H1 (cell line): ENCODE measurements around the gene AASDHPPT. TPM values are rescaled to one million over a fixed set of nuclear protein-coding genes. Genes with fewer than 3 reads are reported as not detected.

ENCODE experiments used
- CTCF ChIA-PET: fragments of 300-600 bp; sonication (Branson Sonifier 250); formaldehyde crosslinking; loops from one replicate; lab custom pipeline; 2021; ENCODE audit not compliant: partially characterized antibody; lab: Charles Lee
- POLR2A ChIA-PET: fragments of 300-600 bp; sonication (Branson Sonifier 250); formaldehyde crosslinking; loops from one replicate; lab custom pipeline; 2021; ENCODE audit warnings: inconsistent platforms; ENCODE audit not compliant: partially characterized antibody; lab: Charles Lee
- DNase-seq, 2 experiments: peaks; one replicate each; pipeline versions ENCODE4 v3.0.0 to v3.0.0-alpha.2; 2010 to 2022; ENCODE audit warnings: low spot score in 2 of 2, low read depth in 1 of 2, mixed read lengths in 1 of 2
- FAIRE-seq: peaks from 2 replicates; lab custom pipeline; 2011; peaks lifted over from hg19 to GRCh38; lab: Jason Lieb, UNC
- H2AFZ ChIP-seq: 2 replicates; pipeline ENCODE4 v1.8.1; 2012; ENCODE audit warnings: low read length, inconsistent platforms
- H2AK5ac ChIP-seq: 2 replicates; pipeline ENCODE4 v1.6.1; 2013; ENCODE audit warnings: low read depth, low read length
- H2BK120ac ChIP-seq: replicated peaks from 2 replicates; pipeline ENCODE3; 2013; ENCODE audit warnings: low read depth, low read length, inconsistent platforms
- H2BK12ac ChIP-seq: 2 replicates; pipeline ENCODE4 v1.6.1; 2013; ENCODE audit warnings: low read depth, low read length
- H2BK15ac ChIP-seq: 2 replicates; pipeline ENCODE4 v1.6.1; 2013; ENCODE audit warnings: low read length
- H2BK20ac ChIP-seq: 2 replicates; pipeline ENCODE4 v1.6.1; 2013; ENCODE audit warnings: low read length
- H2BK5ac ChIP-seq: 2 replicates; pipeline ENCODE4 v1.6.1; 2013; ENCODE audit warnings: low read depth, low read length
- H3K14ac ChIP-seq: 2 replicates; pipeline ENCODE4 v1.6.1; 2013; ENCODE audit warnings: inconsistent platforms; ENCODE audit not compliant: insufficient read length
- H3K18ac ChIP-seq: 2 replicates; pipeline ENCODE4 v1.6.1; 2013; ENCODE audit warnings: low read length; ENCODE audit errors: extremely low read depth
- H3K23ac ChIP-seq: 2 replicates; pipeline ENCODE4 v1.6.1; 2013; ENCODE audit warnings: inconsistent platforms; ENCODE audit not compliant: insufficient read length
- H3K23me2 ChIP-seq: 2 replicates; pipeline ENCODE4 v1.6.1; 2013; ENCODE audit warnings: low read depth, low read length
- H3K27ac ChIP-seq: 2 replicates; pipeline ENCODE4 v1.6.1; 2011; ENCODE audit warnings: low read depth, low read length, inconsistent platforms
- H3K27me3 ChIP-seq, 4 experiments: replicated peaks in 1 of 4; 1 replicate in 1 of 4; 2 replicates in 3 of 4; pipeline versions ENCODE4 v1.6.1 to v1.8.1; 2011 to 2013; ENCODE audit warnings: low read length in 3 of 4, mild to moderate bottlenecking in 3 of 4, inconsistent platforms in 2 of 4, mixed read lengths in 2 of 4, moderate library complexity in 1 of 4; ENCODE audit not compliant: control insufficient read depth in 3 of 4, insufficient read depth in 3 of 4; ENCODE audit errors: extremely low read depth in 1 of 4
- H3K36me3 ChIP-seq, 4 experiments: 2 replicates each; pipeline versions ENCODE4 v1.6.1 to v1.8.1; 2011 to 2013; ENCODE audit warnings: mild to moderate bottlenecking in 4 of 4, low read length in 3 of 4, moderate library complexity in 2 of 4, control low read depth in 1 of 4, inconsistent platforms in 1 of 4; ENCODE audit not compliant: insufficient read depth in 4 of 4, control insufficient read depth in 2 of 4
- H3K4ac ChIP-seq: replicated peaks from 2 replicates; pipeline ENCODE3; 2013; ENCODE audit warnings: low read length, low read depth, mixed read lengths, inconsistent platforms; ENCODE audit not compliant: insufficient read length
- H3K4me1 ChIP-seq, 4 experiments: replicated peaks in 1 of 4; 1 replicate in 1 of 4; 2 replicates in 3 of 4; pipeline versions ENCODE4 v1.6.1 to v1.8.1; 2011 to 2013; ENCODE audit warnings: low read length in 3 of 4, inconsistent platforms in 2 of 4, mixed read lengths in 1 of 4; ENCODE audit not compliant: insufficient read depth in 4 of 4, control insufficient read depth in 3 of 4
- H3K4me2 ChIP-seq, 2 experiments: 2 replicates each; pipeline versions ENCODE4 v1.6.1 to v1.8.1; 2011 to 2013; ENCODE audit warnings: low read depth in 2 of 2, low read length in 2 of 2, control low read depth in 1 of 2, inconsistent platforms in 1 of 2, mild to moderate bottlenecking in 1 of 2; ENCODE audit not compliant: insufficient read depth in 1 of 2
- H3K4me3 ChIP-seq, 4 experiments: fragments of 200-600, 300-600 bp in 1 of 4; sonication (generic), shearing (Covaris generic), sonication (Bioruptor Twin) in 1 of 4; 2 replicates each; pipeline versions ENCODE4 v1.5.1 to v1.8.1; 2011 to 2016; ENCODE audit warnings: low read length in 4 of 4, low read depth in 3 of 4, control low read depth in 2 of 4, inconsistent platforms in 2 of 4, mild to moderate bottlenecking in 2 of 4, mixed read lengths in 1 of 4, moderate library complexity in 1 of 4; ENCODE audit not compliant: insufficient read depth in 2 of 4; ENCODE audit errors: extremely low read depth in 1 of 4
- H3K56ac ChIP-seq: replicated peaks from 2 replicates; pipeline ENCODE3; 2013; ENCODE audit warnings: low read depth, mild to moderate bottlenecking, mixed read lengths, low read length, inconsistent platforms; ENCODE audit not compliant: insufficient read length
- H3K79me1 ChIP-seq: 2 replicates; pipeline ENCODE4 v1.6.1; 2013; ENCODE audit warnings: low read depth, low read length, control low read depth
- H3K79me2 ChIP-seq, 2 experiments: 2 replicates each; pipeline versions ENCODE4 v1.6.1 to v1.8.1; 2012 to 2013; ENCODE audit warnings: low read length in 2 of 2, mild to moderate bottlenecking in 2 of 2, inconsistent platforms in 1 of 2; ENCODE audit not compliant: insufficient read depth in 2 of 2, control insufficient read depth in 1 of 2
- H3K9ac ChIP-seq, 4 experiments: replicated peaks in 1 of 4; 1 replicate in 1 of 4; 2 replicates in 3 of 4; pipeline versions ENCODE4 v1.6.1 to v1.8.1; 2011 to 2013; ENCODE audit warnings: low read depth in 3 of 4, low read length in 3 of 4, control low read depth in 2 of 4, mild to moderate bottlenecking in 2 of 4, moderate library complexity in 2 of 4, inconsistent platforms in 1 of 4; ENCODE audit errors: extremely low read depth in 1 of 4
- H3K9me3 ChIP-seq, 2 experiments: 2 replicates each; pipeline versions ENCODE4 v1.6.1 to v1.8.1; 2012 to 2013; ENCODE audit warnings: mild to moderate bottlenecking in 2 of 2, moderate library complexity in 2 of 2, control low read depth in 1 of 2, inconsistent platforms in 1 of 2, low read depth in 1 of 2, low read length in 1 of 2, mixed read lengths in 1 of 2; ENCODE audit not compliant: insufficient read depth in 2 of 2
- H4K20me1 ChIP-seq, 2 experiments: replicated peaks in 1 of 2; 2 replicates each; pipeline versions ENCODE3 to v1.8.1; 2011 to 2013; ENCODE audit warnings: inconsistent platforms in 2 of 2, low read length in 2 of 2, mild to moderate bottlenecking in 1 of 2; ENCODE audit not compliant: insufficient read depth in 2 of 2, control insufficient read depth in 1 of 2
- H4K5ac ChIP-seq: 2 replicates; pipeline ENCODE4 v1.6.1; 2013; ENCODE audit warnings: low read length, low read depth, mixed read lengths, inconsistent platforms; ENCODE audit not compliant: insufficient read length
- H4K8ac ChIP-seq: 2 replicates; pipeline ENCODE4 v1.8.0; 2013; ENCODE audit warnings: mild to moderate bottlenecking, moderate library complexity, low read length, inconsistent platforms; ENCODE audit not compliant: insufficient read depth; ENCODE audit errors: extremely low read depth
- H4K91ac ChIP-seq: replicated peaks from 2 replicates; pipeline ENCODE3; 2013; ENCODE audit warnings: low read length, mixed read lengths, inconsistent platforms; ENCODE audit not compliant: insufficient read length
- CBX5 ChIP-seq: fragments of 300-800, 300-1000 bp; sonication (generic); IDR thresholded peaks from 2 replicates; pipeline ENCODE4 v1.7.1; 2016; ENCODE audit warnings: antibody characterized with exemption, low read length, low read depth
- CHD1 ChIP-seq: IDR thresholded peaks from 2 replicates; pipeline ENCODE4 v1.6.1; 2012; ENCODE audit warnings: low read depth, low read length, improper control_type of control experiment
- EGR1 ChIP-seq: IDR thresholded peaks from 2 replicates; pipeline ENCODE4 v1.6.1; 2011; ENCODE audit warnings: low read depth, low read length, borderline replicate concordance
- JUN ChIP-seq: IDR thresholded peaks from 2 replicates; pipeline ENCODE4 v1.6.1; 2011; ENCODE audit warnings: low read depth, mild to moderate bottlenecking, improper control_type of control experiment, low read length
- KDM1A ChIP-seq: fragments of 200-600, 300-600 bp; sonication (generic); IDR thresholded peaks from 2 replicates; pipeline ENCODE4 v1.7.1; 2016; ENCODE audit warnings: mild to moderate bottlenecking, low read length, borderline replicate concordance
- NRF1 ChIP-seq: IDR thresholded peaks from 2 replicates; pipeline ENCODE4 v1.6.1; 2011; ENCODE audit warnings: mild to moderate bottlenecking, low read depth, low read length, improper control_type of control experiment
- RAD21 ChIP-seq, 2 experiments: IDR thresholded peaks in 1 of 2; conservative IDR thresholded peaks in 1 of 2; 2 replicates each; pipeline ENCODE4 v1.6.1; 2011; ENCODE audit warnings: low read depth in 2 of 2, low read length in 2 of 2, improper control_type of control experiment in 1 of 2, inconsistent platforms in 1 of 2, mild to moderate bottlenecking in 1 of 2, moderate library complexity in 1 of 2
- RBBP5 ChIP-seq: IDR thresholded peaks from 2 replicates; pipeline ENCODE4 v1.7.1; 2012; ENCODE audit warnings: low read depth, mild to moderate bottlenecking, inconsistent platforms, low read length, moderate library complexity, borderline replicate concordance
- SP4 ChIP-seq: IDR thresholded peaks from 2 replicates; pipeline ENCODE4 v1.6.1; 2012; ENCODE audit warnings: low read length, inconsistent platforms
- SUZ12 ChIP-seq: fragments of 200-600 bp; sonication (generic); IDR thresholded peaks from 2 replicates; pipeline ENCODE4 v1.6.1; 2012; ENCODE audit warnings: mild to moderate bottlenecking, inconsistent platforms, low read length, moderate library complexity, mixed read lengths
- TEAD4 ChIP-seq: IDR thresholded peaks from 2 replicates; pipeline ENCODE4 v1.6.1; 2012; ENCODE audit warnings: low read depth, low read length, inconsistent platforms, mixed read lengths
- YY1 ChIP-seq: IDR thresholded peaks from 2 replicates; pipeline ENCODE4 v1.6.1; 2011; ENCODE audit warnings: low read depth, mild to moderate bottlenecking, low read length
- ZNF274 ChIP-seq: IDR thresholded peaks from 2 replicates; pipeline ENCODE4 v1.7.0; 2012; ENCODE audit warnings: low read length, borderline replicate concordance; ENCODE audit errors: extremely low read depth
- WGBS, 2 experiments: shearing (Covaris generic) in 1 of 2; methylation state at CpG; one replicate each; pipeline versions ENCODE4 v1.1.6 to v1.1.7; 2013 to 2015; ENCODE audit warnings: low lambda C conversion rate in 2 of 2, mixed read lengths in 2 of 2, inconsistent platforms in 1 of 2, low coverage in 1 of 2, missing lambda C conversion rate in 1 of 2; ENCODE audit not compliant: insufficient replicate concordance in 2 of 2, insufficient coverage in 1 of 2, insufficient read length in 1 of 2; ENCODE audit errors: extremely low coverage in 1 of 2, missing lambda C conversion rate in 1 of 2; 5-methylcytosine and 5-hydroxymethylcytosine counted together
- polyA plus RNA-seq, 7 experiments: library from polyadenylated mRNA; depleted of rRNA in 3 of 7; stranded (reverse) in 5 of 7; unstranded in 2 of 7; fragments of >200 nt in 5 of 7; fragments of 200-250 nt in 2 of 7; gene quantifications; 1 replicate in 5 of 7; 2 replicates in 1 of 7; 4 replicates in 1 of 7; pipeline versions ENCODE4 v1.2.1 to v1.2.3, GENCODE V29; 2011 to 2013; ENCODE audit warnings: missing spikeins in 2 of 7, mixed read lengths in 2 of 7
- total RNA-seq: library from RNA; stranded (reverse); fragmentation: NEBNext Ultra II Directional; extraction: Animal tissue kit (Norgen Biotek cat#: 25700); gene quantifications from 2 replicates; pipeline ENCODE4 v1.2.1, GENCODE V29; 2021

AASDHPPT gene
- total and polyA plus RNA-seq, 2 of the 8 experiments (the other 6 are each of a cell fraction or from before 2014, with no cell fraction given), result 15.7 to 42.2 TPM

- Histone ChIP-seq H2BK5ac (no peak overlapping the region), H4K8ac (no peak overlapping the region), H2BK15ac (no peak overlapping the region), H2BK12ac (no peak overlapping the region), H2BK20ac (no peak overlapping the region), H3K23me2 (no peaks in the 10 kb centered on the region), H2BK120ac (no peak overlapping the region), H3K4me2 (no peak overlapping the region), H2AK5ac (no peak overlapping the region), H3K23ac (no peak overlapping the region), H3K14ac (no peak overlapping the region), H3K4me1 (no peaks in the 10 kb centered on the region), H3K36me3 (no peaks in the 10 kb centered on the region), H3K27me3 (peaks cover 0 to 1% (median 0%) of the 10 kb centered on the region in 4 experiments; a peak in 1 of 7 replicates), H3K18ac (no peak overlapping the region), H3K27ac (no peak overlapping the region), H4K20me1 (no peaks in the 10 kb centered on the region), H3K4me3 (no peak overlapping the region), H2AFZ (no peak overlapping the region), H3K79me1 (no peaks in the 10 kb centered on the region), H3K4ac (no peak overlapping the region), H3K79me2 (no peaks in the 10 kb centered on the region), H4K5ac (no peak overlapping the region), H4K91ac (no peak overlapping the region), H3K9ac (no peak overlapping the region), H3K9me3 (no peaks in the 10 kb centered on the region), H3K56ac (no peak overlapping the region)
- TF ChIP-seq CHD1 (no peak), SP4 (no peak), EGR1 (no peak), SUZ12 (no peak), NRF1 (no peak), JUN (no peak), RBBP5 (no peak), ZNF274 (no peak), KDM1A (no peak), RAD21 (IDR thresholded peaks at IDR 0.05 in 1 of 2, conservative IDR thresholded peaks at IDR 0.05 in 1 of 2; ENCODE audit: low read depth in 2 of 2, low read length in 2 of 2) (no peak), CBX5 (no peak), TEAD4 (no peak), YY1 (no peak)
- ChIA-PET POLR2A (no interaction called here), CTCF (interaction anchor here (1.0 kb wide), 1 partner anchor 51 kb away, joined by 3 read pairs; no protein-coding TSS in a partner anchor)
- 86% methylated on average over 2 of the region's 2 CpGs; no CpG with 5 or more reads in 1 of the 2 experiments for WGBS, 2 experiments
- DNase-seq (no peak), FAIRE-seq (no peak)
Observed at GRCh38 chr11:106032861-106033260, 44.6 kb upstream of the AASDHPPT start.
